ENCODE data around the gene TENM4. TPM values are rescaled to one million over a fixed set of nuclear protein-coding genes. Genes with fewer than 3 reads are reported as not detected.

The TENM4 gene
- total and polyA plus RNA-seq, 2 of the 8 experiments (the other 6 are each of a cell fraction or from before 2014, with no cell fraction given), result 3.5 to 7.2 TPM

DNA sequence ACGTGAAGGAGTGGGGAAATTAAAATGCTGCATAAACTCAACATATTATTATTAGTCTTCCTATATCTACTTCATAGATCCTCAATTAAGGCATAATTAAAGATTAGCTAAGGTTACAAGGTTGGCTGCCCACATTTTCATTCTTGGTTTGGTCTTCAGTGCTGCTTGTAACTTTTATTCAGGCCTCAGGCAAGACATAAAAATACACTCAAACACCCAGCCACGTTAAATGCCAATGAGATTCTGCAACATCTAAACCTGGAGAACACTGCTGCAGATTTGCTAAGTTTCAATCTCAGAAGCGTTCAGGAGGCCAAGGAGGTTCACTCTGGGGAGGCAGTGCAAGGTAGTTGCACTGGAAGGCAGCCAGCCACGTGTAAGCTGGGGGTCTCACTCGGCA, 507.5 kb downstream of the TENM4 start:
- H3K23ac ChIP-seq (ENCODE audit: insufficient read length), result no peak overlapping the region
- H3K36me3 ChIP-seq (ENCODE audit: control insufficient read depth in 2 of 4, insufficient read depth in 4 of 4, low read length in 3 of 4), result no peaks in the 10 kb centered on the region
- no peaks in the 10 kb centered on the region; a peak in 2 of 4 replicates for H3K9me3 ChIP-seq (ENCODE audit: insufficient read depth in 2 of 2, low read depth in 1 of 2, low read length in 1 of 2)
- H3K56ac ChIP-seq (replicated peaks; ENCODE audit: insufficient read length, low read depth, low read length), result no peak overlapping the region
- CTCF ChIA-PET (ENCODE audit: partially characterized antibody), result interaction anchor here (1.1 to 2.0 kb wide), 3 partner anchors 28 to 288 kb away, joined by 3 to 4 read pairs (median 3); no protein-coding TSS in a partner anchor
- H3K4me1 ChIP-seq (replicated peaks in 1 of 4; ENCODE audit: control insufficient read depth in 3 of 4, insufficient read depth in 4 of 4, low read length in 3 of 4), result peaks cover 8 to 20% (median 16%) of the 10 kb centered on the region in 4 experiments; a peak in 6 of 7 replicates
- H3K9ac ChIP-seq (replicated peaks in 1 of 4; ENCODE audit: extremely low read depth in 1 of 4, low read depth in 3 of 4, low read length in 3 of 4), result no peak overlapping the region
- H3K14ac ChIP-seq (ENCODE audit: insufficient read length), result no peak overlapping the region
- H2BK20ac ChIP-seq (ENCODE audit: low read length), result no peak overlapping the region
- H3K27me3 ChIP-seq (replicated peaks in 1 of 4; ENCODE audit: control insufficient read depth in 3 of 4, extremely low read depth in 1 of 4, insufficient read depth in 3 of 4, low read length in 3 of 4), result peaks cover 17 to 46% (median 39%) of the 10 kb centered on the region in 4 experiments; a peak in 6 of 7 replicates
- no peak overlapping the region for H3K4ac ChIP-seq (replicated peaks; ENCODE audit: insufficient read length, low read depth, low read length)
- no peaks in the 10 kb centered on the region for H3K79me2 ChIP-seq (ENCODE audit: control insufficient read depth in 1 of 2, insufficient read depth in 2 of 2, low read length in 2 of 2)
- WGBS, 2 experiments (ENCODE audit: extremely low coverage in 1 of 2, insufficient coverage in 1 of 2, insufficient read length in 1 of 2, insufficient replicate concordance in 2 of 2, low coverage in 1 of 2, low lambda C conversion rate in 2 of 2, missing lambda C conversion rate in 1 of 2), result 81% methylated on average over 5 of the region's 5 CpGs; no CpG with 5 or more reads in 1 of the 2 experiments
- FAIRE-seq (no peak), DNase-seq (ENCODE audit: low read depth in 1 of 2, low spot score in 2 of 2) (no peak)
- H2BK120ac ChIP-seq (replicated peaks; ENCODE audit: low read depth, low read length), result no peak overlapping the region
- no peaks in the 10 kb centered on the region for H3K23me2 ChIP-seq (ENCODE audit: low read depth, low read length)
- POLR2A ChIA-PET (ENCODE audit: partially characterized antibody), result no interaction called here
- no peak overlapping the region for H3K18ac ChIP-seq (ENCODE audit: extremely low read depth, low read length)
- H2BK5ac ChIP-seq (ENCODE audit: low read depth, low read length), result no peak overlapping the region
- H4K5ac ChIP-seq (ENCODE audit: insufficient read length, low read depth, low read length), result no peak overlapping the region
- no peak for TF ChIP-seq TAF7 (optimal IDR thresholded peaks at IDR 0.05; ENCODE audit: borderline replicate concordance, low read depth, low read length)
- TF ChIP-seq ASH2L (IDR thresholded peaks at IDR 0.05; ENCODE audit: low read length), result no peak
- no peak for TF ChIP-seq TCF12 (IDR thresholded peaks at IDR 0.05; ENCODE audit: low read depth, low read length)
- no peak for TF ChIP-seq POLR2AphosphoS5 (IDR thresholded peaks at IDR 0.05; ENCODE audit: low read depth, low read length)
- no peak for TF ChIP-seq BRCA1 (IDR thresholded peaks at IDR 0.05; ENCODE audit: low read depth, low read length)
- TF ChIP-seq GTF2F1 (IDR thresholded peaks at IDR 0.05; ENCODE audit: borderline replicate concordance, low read depth, low read length), result no peak
- H2BK15ac ChIP-seq (ENCODE audit: low read length), result no peak overlapping the region
- no peak overlapping the region for H4K91ac ChIP-seq (replicated peaks; ENCODE audit: insufficient read length, low read length)
- no peaks in the 10 kb centered on the region for H3K79me1 ChIP-seq (ENCODE audit: low read depth, low read length)
- H4K8ac ChIP-seq (ENCODE audit: extremely low read depth, insufficient read depth, low read length), result no peak overlapping the region
- no peak overlapping the region for H2BK12ac ChIP-seq (ENCODE audit: low read depth, low read length)
- H2AK5ac ChIP-seq (ENCODE audit: low read depth, low read length), result no peak overlapping the region; the same call in 1 of the 2 replicates
- H3K4me3 ChIP-seq (ENCODE audit: extremely low read depth in 1 of 4, insufficient read depth in 2 of 4, low read depth in 3 of 4, low read length in 4 of 4), result no peak overlapping the region
- H3K4me2 ChIP-seq (ENCODE audit: insufficient read depth in 1 of 2, low read depth in 2 of 2, low read length in 2 of 2), result no peak overlapping the region
- peaks cover 2 to 6% of the 10 kb centered on the region in 2 experiments for H4K20me1 ChIP-seq (replicated peaks in 1 of 2; ENCODE audit: control insufficient read depth in 1 of 2, insufficient read depth in 2 of 2, low read length in 2 of 2)
- H2AFZ ChIP-seq (ENCODE audit: low read length), result no peak overlapping the region
- no peak overlapping the region for H3K27ac ChIP-seq (ENCODE audit: low read depth, low read length)
